Measurements from ENCODE around the gene MITF. TPM values are rescaled to one million over a fixed set of nuclear protein-coding genes. Genes with fewer than 3 reads are reported as not detected.

The MITF gene
- total RNA-seq, 1 experiment from 2014 or later: 1.9 TPM

DNA sequence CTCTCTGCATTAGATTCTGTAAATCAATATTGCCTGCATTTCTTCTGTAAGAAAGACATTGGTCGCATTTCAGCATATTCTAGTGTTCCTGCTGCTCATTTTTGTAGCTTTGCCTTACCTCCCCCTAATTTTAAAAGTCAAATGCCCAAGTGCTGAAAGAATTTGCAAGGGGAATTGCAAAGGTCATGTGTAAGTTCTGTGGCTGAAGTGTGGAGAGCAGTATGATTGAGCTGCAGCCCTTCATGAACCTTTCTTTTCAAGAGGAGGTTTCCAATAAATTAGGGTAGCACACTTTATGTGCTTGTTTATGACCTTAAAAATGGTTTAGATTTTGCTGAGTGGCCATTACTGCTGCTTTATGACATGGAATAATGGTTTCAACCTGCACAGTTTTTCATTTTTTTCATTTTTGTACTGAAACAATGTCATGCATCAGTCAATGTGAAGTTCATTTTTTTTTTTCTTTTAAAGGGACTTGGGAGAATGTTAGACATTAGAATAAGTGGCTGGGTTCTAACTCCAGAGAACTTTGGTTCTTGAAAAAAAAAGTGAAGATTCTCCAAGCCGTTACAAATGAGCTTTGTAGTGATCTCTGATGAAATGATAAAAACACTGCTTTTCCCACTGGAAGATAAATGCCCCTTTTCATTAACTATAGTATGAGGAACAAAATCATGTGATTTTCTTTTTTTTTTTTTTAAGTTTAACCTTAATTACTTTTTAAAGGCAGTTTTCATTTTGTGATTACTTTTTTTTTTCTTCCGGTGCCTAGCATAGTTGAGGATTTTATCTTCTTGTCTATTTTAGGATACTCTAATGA lies 99.6 kb downstream of the MITF start:
- Histone ChIP-seq H3K4me3 (replicated peaks in 1 of 2; ENCODE audit: low read depth in 1 of 2, low read length in 2 of 2) (no peak overlapping the region), H3K36me3 (ENCODE audit: control insufficient read depth in 1 of 2, insufficient read depth in 2 of 2, low read length in 2 of 2) (no peaks in the 10 kb centered on the region), H3K27me3 (ENCODE audit: insufficient read depth, low read length) (no peaks in the 10 kb centered on the region), H4K20me1 (ENCODE audit: insufficient read depth) (no peaks in the 10 kb centered on the region), H3K27ac (ENCODE audit: low read depth, low read length) (no peak overlapping the region), H3K9me3 (ENCODE audit: control insufficient read depth in 1 of 2, insufficient read depth in 1 of 2, low read depth in 1 of 2, low read length in 2 of 2) (peaks cover 0 to 7% of the 10 kb centered on the region in 2 experiments; a peak in 2 of 4 replicates), H3K4me2 (ENCODE audit: low read length) (no peak overlapping the region), H3K4me1 (ENCODE audit: control insufficient read depth in 1 of 2, insufficient read depth in 2 of 2, low read length in 2 of 2) (no peaks in the 10 kb centered on the region), H3K79me2 (ENCODE audit: insufficient read depth, low read length) (no peaks in the 10 kb centered on the region), H3K9ac (ENCODE audit: low read length) (no peak overlapping the region), H3K9me2 (ENCODE audit: insufficient read depth) (no peaks in the 10 kb centered on the region), H2AFZ (ENCODE audit: low read depth, low read length, poor library complexity, severe bottlenecking) (no peak overlapping the region)
- BruUV-seq (replicated peaks): no TSS peak
- POLR2A ChIA-PET: no interaction called here
- no peak for DNase-seq (ENCODE audit: low read depth, low spot score)
- intact Hi-C loops (cut with micrococcal nuclease): no loop called here
- RAD21 ChIA-PET (ENCODE audit: low non-redundant PET in 1 of 2, low total read pairs in 2 of 2, uncharacterized antibody in 2 of 2, unreplicated experiment in 2 of 2): no interaction called here
- no peak for ATAC-seq
- TF ChIP-seq EZH2phosphoT487 (IDR thresholded peaks at IDR 0.05; ENCODE audit: borderline replicate concordance) (no peak), TCF7L2 (IDR thresholded peaks at IDR 0.05; ENCODE audit: borderline replicate concordance, extremely low read depth, insufficient read depth, insufficient read length) (no peak), EZH2 (IDR thresholded peaks at IDR 0.05) (no peak), ELF1 (IDR thresholded peaks at IDR 0.05; ENCODE audit: borderline replicate concordance, low read depth) (no peak), EGR1 (IDR thresholded peaks at IDR 0.05; ENCODE audit: low read depth) (no peak), JUND (IDR thresholded peaks at IDR 0.05) (no peak), SIN3A (IDR thresholded peaks at IDR 0.05; ENCODE audit: low read depth) (no peak), CBX3 (IDR thresholded peaks at IDR 0.05; ENCODE audit: low read depth) (no peak), POLR2A (IDR thresholded peaks at IDR 0.05; ENCODE audit: borderline replicate concordance, extremely low read depth, insufficient read depth, insufficient read length) (no peak), ATF3 (IDR thresholded peaks at IDR 0.05) (no peak), YY1 (IDR thresholded peaks at IDR 0.05; ENCODE audit: extremely low read depth, insufficient replicate concordance, low read depth, low read length) (no peak), FOSL1 (IDR thresholded peaks at IDR 0.05; ENCODE audit: low read depth) (no peak)
- TF ChIP-seq, protein P1, sequence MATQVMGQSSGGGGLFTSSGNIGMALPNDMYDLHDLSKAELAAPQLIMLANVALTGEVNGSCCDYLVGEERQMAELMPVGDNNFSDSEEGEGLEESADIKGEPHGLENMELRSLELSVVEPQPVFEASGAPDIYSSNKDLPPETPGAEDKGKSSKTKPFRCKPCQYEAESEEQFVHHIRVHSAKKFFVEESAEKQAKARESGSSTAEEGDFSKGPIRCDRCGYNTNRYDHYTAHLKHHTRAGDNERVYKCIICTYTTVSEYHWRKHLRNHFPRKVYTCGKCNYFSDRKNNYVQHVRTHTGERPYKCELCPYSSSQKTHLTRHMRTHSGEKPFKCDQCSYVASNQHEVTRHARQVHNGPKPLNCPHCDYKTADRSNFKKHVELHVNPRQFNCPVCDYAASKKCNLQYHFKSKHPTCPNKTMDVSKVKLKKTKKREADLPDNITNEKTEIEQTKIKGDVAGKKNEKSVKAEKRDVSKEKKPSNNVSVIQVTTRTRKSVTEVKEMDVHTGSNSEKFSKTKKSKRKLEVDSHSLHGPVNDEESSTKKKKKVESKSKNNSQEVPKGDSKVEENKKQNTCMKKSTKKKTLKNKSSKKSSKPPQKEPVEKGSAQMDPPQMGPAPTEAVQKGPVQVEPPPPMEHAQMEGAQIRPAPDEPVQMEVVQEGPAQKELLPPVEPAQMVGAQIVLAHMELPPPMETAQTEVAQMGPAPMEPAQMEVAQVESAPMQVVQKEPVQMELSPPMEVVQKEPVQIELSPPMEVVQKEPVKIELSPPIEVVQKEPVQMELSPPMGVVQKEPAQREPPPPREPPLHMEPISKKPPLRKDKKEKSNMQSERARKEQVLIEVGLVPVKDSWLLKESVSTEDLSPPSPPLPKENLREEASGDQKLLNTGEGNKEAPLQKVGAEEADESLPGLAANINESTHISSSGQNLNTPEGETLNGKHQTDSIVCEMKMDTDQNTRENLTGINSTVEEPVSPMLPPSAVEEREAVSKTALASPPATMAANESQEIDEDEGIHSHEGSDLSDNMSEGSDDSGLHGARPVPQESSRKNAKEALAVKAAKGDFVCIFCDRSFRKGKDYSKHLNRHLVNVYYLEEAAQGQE (IDR thresholded peaks at IDR 0.05; ENCODE audit: low read depth): no peak
- TF ChIP-seq, protein P2, sequence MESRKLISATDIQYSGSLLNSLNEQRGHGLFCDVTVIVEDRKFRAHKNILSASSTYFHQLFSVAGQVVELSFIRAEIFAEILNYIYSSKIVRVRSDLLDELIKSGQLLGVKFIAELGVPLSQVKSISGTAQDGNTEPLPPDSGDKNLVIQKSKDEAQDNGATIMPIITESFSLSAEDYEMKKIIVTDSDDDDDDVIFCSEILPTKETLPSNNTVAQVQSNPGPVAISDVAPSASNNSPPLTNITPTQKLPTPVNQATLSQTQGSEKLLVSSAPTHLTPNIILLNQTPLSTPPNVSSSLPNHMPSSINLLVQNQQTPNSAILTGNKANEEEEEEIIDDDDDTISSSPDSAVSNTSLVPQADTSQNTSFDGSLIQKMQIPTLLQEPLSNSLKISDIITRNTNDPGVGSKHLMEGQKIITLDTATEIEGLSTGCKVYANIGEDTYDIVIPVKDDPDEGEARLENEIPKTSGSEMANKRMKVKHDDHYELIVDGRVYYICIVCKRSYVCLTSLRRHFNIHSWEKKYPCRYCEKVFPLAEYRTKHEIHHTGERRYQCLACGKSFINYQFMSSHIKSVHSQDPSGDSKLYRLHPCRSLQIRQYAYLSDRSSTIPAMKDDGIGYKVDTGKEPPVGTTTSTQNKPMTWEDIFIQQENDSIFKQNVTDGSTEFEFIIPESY (IDR thresholded peaks at IDR 0.05; ENCODE audit: extremely low read depth, insufficient replicate concordance, low read length): no peak
- CTCF ChIA-PET: no interaction called here

All from HCT116 (cell line).